ENCODE measurements around the gene FANCM.

FANCM gene

DNA sequence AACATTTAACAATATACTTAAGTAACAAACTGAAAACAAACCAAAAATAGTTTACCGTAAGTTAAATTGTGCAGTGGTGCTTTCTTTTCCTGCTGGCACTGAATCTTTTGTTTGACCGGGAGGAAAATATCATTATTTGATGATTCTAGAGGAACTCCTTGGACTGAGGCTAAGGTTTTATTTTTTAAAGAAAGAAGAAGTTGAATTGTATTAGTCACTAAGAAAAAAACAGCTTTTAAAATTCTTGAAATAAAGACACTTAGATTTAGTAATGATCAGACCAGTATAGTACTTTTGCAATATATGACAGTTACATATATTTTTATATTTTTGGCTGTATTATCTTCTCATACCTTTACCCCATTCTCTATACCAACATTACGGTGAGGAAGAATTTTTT lies 107.0 kb downstream of the FANCM start:
- DNase-seq (ENCODE audit: low read depth in 2 of 3, low spot score in 2 of 3): no peak

DNA sequence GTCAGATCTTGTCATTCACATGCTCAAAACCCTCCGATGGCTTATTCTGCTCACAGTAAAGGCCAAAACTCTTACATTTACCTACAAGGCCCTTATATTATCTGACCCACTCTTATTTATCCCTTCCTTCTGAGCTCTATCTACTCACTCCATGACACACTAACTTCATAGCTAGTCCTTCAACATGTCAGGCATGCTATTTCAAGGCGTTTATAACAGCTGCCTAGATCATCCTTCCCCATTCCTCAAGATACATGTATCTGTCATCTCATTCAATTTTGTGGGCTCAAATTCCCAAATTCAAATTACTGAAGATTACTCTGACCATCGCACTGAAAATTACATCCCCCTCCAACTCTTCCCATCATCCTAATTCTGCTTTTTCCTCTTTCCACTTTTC lies 110.4 kb downstream of the FANCM start:
- no peak for DNase-seq (ENCODE audit: low read depth in 2 of 3, low spot score in 2 of 3)

DNA sequence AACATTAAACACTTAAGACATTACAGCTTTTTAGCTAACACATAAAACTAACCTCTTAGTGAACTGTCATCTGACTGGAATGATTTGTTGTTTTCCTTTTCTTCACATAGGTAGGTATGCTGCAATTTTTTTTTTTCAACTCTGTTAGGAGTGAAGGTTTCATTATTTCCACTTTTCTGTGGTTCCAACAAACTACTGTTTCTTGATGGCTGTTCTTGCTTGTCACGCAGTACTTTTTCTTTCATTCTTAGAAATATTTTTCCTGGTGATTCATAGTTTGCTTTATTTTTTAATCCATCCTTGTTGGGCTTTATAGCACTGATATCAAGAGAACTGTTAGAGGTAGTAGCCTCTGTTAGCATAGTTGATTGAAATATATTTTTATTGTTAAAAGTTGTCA lies 111.0 kb downstream of the FANCM start:
- DNase-seq (ENCODE audit: low read depth in 2 of 3, low spot score in 2 of 3): no peak

DNA sequence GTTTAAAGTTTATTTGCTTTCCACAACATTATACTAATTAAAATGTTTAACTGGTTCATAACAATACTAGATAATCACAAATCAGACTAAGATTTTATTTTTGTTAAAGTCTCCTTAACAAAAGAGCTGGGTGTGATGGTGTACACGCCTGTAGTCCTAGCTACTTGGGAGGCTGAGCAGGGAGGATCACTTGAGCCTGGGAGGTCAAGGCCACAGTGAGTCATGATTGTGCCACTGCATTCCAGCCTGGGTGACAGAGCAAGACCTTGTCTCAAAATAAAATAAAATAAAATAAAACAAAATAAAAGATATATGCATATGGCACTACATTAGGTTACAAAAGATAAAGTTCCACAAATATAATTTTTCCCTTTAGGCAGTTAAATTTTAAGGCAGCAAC lies 111.7 kb downstream of the FANCM start:
- DNase-seq (ENCODE audit: low read depth in 2 of 3, low spot score in 2 of 3): no peak

DNA sequence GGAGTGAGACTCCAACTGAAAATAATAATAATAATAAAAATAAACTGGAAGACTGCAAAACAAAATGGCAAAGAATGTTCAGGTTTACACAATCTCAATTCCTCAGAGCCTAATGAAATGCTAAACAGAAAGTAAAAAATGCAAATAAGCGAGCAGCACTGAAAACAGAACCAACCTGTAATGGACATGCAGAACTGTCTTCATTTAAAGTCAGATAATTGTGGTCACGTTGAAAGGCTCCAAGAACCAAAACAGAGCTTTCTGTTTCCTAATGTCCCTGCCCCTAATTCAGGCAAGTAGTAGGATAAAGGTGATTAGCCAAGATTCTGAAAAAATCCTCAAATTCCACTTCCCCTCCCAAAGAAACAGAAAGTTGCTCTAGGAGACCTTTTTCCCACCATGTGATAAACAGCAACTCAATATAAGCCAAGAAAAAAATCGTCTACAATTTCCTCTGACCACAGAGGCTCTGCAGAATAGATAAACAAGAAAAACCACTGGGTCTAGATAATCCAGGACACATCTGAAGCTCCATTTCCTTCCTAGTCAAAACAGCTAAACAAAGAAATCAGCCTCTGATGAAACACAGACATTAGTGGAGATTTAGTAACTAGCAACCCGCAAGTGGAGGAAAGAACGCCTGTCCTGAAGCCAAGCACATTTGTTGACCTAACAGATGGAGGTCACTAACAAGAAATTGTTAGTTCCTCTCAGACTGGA lies 114.3 kb downstream of the FANCM start:
- no peak for DNase-seq (ENCODE audit: low read depth in 2 of 3, low spot score in 2 of 3)
